HepG2 (cell line): ENCODE results near the gene N4BP2.

Source experiments
- CC2D1A ChIP-seq: sonication (generic); formaldehyde crosslinking; IDR thresholded peaks from 2 replicates; pipeline ENCODE4 v1.8.1; 2023; ENCODE audit warnings: mild to moderate bottlenecking, missing genetic modification reagents
- CREB1 ChIP-seq, 2 experiments: fragments of 450-650 bp in 1 of 2; IDR thresholded peaks; 2 replicates each; pipeline ENCODE4 v1.6.1; 2016 to 2017; ENCODE audit warnings: control low read depth in 1 of 2, mild to moderate bottlenecking in 1 of 2, missing compliant biosample characterization in 1 of 2, missing genetic modification characterization in 1 of 2
- NFKB2 ChIP-seq: sonication (generic); formaldehyde crosslinking; IDR thresholded peaks from 2 replicates; pipeline ENCODE4 v1.4.0; 2020; ENCODE audit warnings: missing genetic modification reagents, borderline replicate concordance
- POLR2A ChIP-seq, 2 experiments: IDR thresholded peaks; 2 replicates each; pipeline ENCODE4 v1.6.1; 2011; ENCODE audit warnings: low read depth in 2 of 2, low read length in 2 of 2, mild to moderate bottlenecking in 1 of 2, moderate library complexity in 1 of 2; ENCODE audit not compliant: insufficient read depth in 1 of 2
- TBL1XR1 ChIP-seq: fragments of 150-350 bp; IDR thresholded peaks from 2 replicates; pipeline ENCODE4 v1.6.1; 2014; ENCODE audit warnings: borderline replicate concordance, low read length; ENCODE audit not compliant: partially characterized antibody
- ZFP37 ChIP-seq: sonication (generic); formaldehyde crosslinking; IDR thresholded peaks from 2 replicates; pipeline ENCODE4 v1.4.0; 2020; ENCODE audit warnings: missing genetic modification reagents, borderline replicate concordance
- ZNF232 ChIP-seq: sonication (generic); formaldehyde crosslinking; IDR thresholded peaks from 2 replicates; pipeline ENCODE4 v1.4.0; 2020; ENCODE audit warnings: missing genetic modification reagents, borderline replicate concordance
- TF ChIP-seq, protein P1 (sequence below): sonication (generic); formaldehyde crosslinking; IDR thresholded peaks from 2 replicates; pipeline ENCODE4 v1.4.0; 2020; ENCODE audit warnings: missing genetic modification reagents
- TF ChIP-seq, protein P2 (sequence below): sonication (generic); formaldehyde crosslinking; IDR thresholded peaks from 2 replicates; pipeline ENCODE4 v1.4.0; 2020; ENCODE audit warnings: mild to moderate bottlenecking, missing genetic modification reagents
- TF ChIP-seq, protein P3 (sequence below): IDR thresholded peaks from 2 replicates; pipeline ENCODE4 v1.6.1; 2012; ENCODE audit warnings: inconsistent platforms

DNA sequence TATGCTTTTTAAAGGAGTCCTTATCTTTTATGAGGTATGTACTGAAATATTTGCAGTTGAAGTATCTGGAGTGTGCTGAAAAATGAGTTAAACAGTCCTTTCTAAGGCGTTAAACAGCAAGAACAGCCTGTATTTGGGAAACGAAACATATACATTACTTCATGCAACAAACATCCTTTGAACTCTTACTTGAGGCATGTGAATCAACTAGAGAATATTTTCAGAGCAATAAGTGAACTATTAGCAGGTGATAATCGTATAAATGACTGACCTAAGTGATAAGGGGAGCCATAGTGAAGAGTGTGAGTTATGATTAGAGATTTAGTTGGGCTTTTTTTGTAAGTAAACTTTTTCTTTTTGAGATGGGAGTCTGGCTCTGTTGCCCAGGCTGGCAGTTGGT is 94.3 kb downstream of the N4BP2 start:
- TF ChIP-seq POLR2A (IDR thresholded peaks at IDR 0.05; ENCODE audit: insufficient read depth in 1 of 2, low read depth in 2 of 2, low read length in 2 of 2): no peak
- TF ChIP-seq CC2D1A: no peak
- TF ChIP-seq NFKB2 (CRISPR knock-in tag): no peak
- TF ChIP-seq, protein P1, sequence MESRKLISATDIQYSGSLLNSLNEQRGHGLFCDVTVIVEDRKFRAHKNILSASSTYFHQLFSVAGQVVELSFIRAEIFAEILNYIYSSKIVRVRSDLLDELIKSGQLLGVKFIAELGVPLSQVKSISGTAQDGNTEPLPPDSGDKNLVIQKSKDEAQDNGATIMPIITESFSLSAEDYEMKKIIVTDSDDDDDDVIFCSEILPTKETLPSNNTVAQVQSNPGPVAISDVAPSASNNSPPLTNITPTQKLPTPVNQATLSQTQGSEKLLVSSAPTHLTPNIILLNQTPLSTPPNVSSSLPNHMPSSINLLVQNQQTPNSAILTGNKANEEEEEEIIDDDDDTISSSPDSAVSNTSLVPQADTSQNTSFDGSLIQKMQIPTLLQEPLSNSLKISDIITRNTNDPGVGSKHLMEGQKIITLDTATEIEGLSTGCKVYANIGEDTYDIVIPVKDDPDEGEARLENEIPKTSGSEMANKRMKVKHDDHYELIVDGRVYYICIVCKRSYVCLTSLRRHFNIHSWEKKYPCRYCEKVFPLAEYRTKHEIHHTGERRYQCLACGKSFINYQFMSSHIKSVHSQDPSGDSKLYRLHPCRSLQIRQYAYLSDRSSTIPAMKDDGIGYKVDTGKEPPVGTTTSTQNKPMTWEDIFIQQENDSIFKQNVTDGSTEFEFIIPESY (CRISPR knock-in tag): no peak
- TF ChIP-seq, protein P2, sequence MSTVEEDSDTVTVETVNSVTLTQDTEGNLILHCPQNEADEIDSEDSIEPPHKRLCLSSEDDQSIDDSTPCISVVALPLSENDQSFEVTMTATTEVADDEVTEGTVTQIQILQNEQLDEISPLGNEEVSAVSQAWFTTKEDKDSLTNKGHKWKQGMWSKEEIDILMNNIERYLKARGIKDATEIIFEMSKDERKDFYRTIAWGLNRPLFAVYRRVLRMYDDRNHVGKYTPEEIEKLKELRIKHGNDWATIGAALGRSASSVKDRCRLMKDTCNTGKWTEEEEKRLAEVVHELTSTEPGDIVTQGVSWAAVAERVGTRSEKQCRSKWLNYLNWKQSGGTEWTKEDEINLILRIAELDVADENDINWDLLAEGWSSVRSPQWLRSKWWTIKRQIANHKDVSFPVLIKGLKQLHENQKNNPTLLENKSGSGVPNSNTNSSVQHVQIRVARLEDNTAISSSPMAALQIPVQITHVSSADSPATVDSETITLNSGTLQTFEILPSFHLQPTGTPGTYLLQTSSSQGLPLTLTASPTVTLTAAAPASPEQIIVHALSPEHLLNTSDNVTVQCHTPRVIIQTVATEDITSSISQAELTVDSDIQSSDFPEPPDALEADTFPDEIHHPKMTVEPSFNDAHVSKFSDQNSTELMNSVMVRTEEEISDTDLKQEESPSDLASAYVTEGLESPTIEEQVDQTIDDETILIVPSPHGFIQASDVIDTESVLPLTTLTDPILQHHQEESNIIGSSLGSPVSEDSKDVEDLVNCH (CRISPR knock-in tag): no peak
- no peak for TF ChIP-seq TBL1XR1
- TF ChIP-seq CREB1 (IDR thresholded peaks at IDR 0.05): no peak
- no peak for TF ChIP-seq CREB1 (CRISPR knock-in tag; IDR thresholded peaks at IDR 0.05)
- TF ChIP-seq, protein P3, sequence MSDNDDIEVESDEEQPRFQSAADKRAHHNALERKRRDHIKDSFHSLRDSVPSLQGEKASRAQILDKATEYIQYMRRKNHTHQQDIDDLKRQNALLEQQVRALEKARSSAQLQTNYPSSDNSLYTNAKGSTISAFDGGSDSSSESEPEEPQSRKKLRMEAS: no peak
- no peak for TF ChIP-seq ZNF232
- TF ChIP-seq ZFP37 (CRISPR knock-in tag): no peak
